HG03558 (cell line): ENCODE measurements around the gene FBXL15.

ENCODE experiments used
- ATAC-seq: cut with Tn5 transposase; IDR thresholded peaks from one replicate; pipeline ENCODE4 v1.9.1; 2021; ENCODE audit warnings: moderate number of reproducible peaks; ENCODE audit not compliant: unreplicated experiment; ENCODE audit errors: extremely low read depth

FBXL15 gene

GRCh38 chr10:102420714-102421506 lies at the start of gene FBXL15:
Gene FBXL15 (plus strand): TSS chr10:102420836. CDS start chr10:102421130, 294 bp downstream.
- peak; percentile 39 for ATAC-seq

- no peak for ATAC-seq
Measured at GRCh38 chr10:102371295-102371694, 49.3 kb upstream of the FBXL15 start.

GRCh38 chr10:102375250-102375649 lies 45.4 kb upstream of the FBXL15 start:
- no peak for ATAC-seq

- ATAC-seq, result no peak
Measured at GRCh38 chr10:102375867-102376266, 44.8 kb upstream of the FBXL15 start.

- no peak for ATAC-seq
Measured at GRCh38 chr10:102376901-102377300, 43.7 kb upstream of the FBXL15 start.

GRCh38 chr10:102379383-102379782 lies 41.3 kb upstream of the FBXL15 start:
- no peak for ATAC-seq

GRCh38 chr10:102381983-102382382 lies 38.7 kb upstream of the FBXL15 start:
- no peak for ATAC-seq

- no peak for ATAC-seq
Measured at GRCh38 chr10:102382871-102383270, 37.8 kb upstream of the FBXL15 start.

- ATAC-seq, result no peak
Measured at GRCh38 chr10:102384053-102384452, 36.6 kb upstream of the FBXL15 start.

- no peak for ATAC-seq
Measured at GRCh38 chr10:102384606-102385429, 35.8 kb upstream of the FBXL15 start.

GRCh38 chr10:102389894-102390293 lies 30.7 kb upstream of the FBXL15 start:
- no peak for ATAC-seq

GRCh38 chr10:102392306-102392705 lies 28.3 kb upstream of the FBXL15 start:
- ATAC-seq, result no peak

- ATAC-seq, result no peak
Measured at GRCh38 chr10:102393411-102394078, 27.1 kb upstream of the FBXL15 start.

- peak; percentile 42 for ATAC-seq
Measured at GRCh38 chr10:102394079-102394800, 26.4 kb upstream of the FBXL15 start.

GRCh38 chr10:102394801-102395399 lies 25.7 kb upstream of the FBXL15 start:
- ATAC-seq, result no peak

- no peak for ATAC-seq
Measured at GRCh38 chr10:102395400-102396316, 25.0 kb upstream of the FBXL15 start, which contains the start of gene NFKB2. Gene NFKB2 (plus strand): TSS chr10:102395705. CDS start chr10:102395960, 255 bp downstream.

GRCh38 chr10:102396317-102396650 lies 24.4 kb upstream of the FBXL15 start:
- no peak for ATAC-seq

- no peak for ATAC-seq
Measured at GRCh38 chr10:102396730-102397151, 23.9 kb upstream of the FBXL15 start.
